Fibroblast of lung (primary cell): Measurements from ENCODE around the gene SYTL3. TPM values are rescaled to one million over a fixed set of nuclear protein-coding genes. Genes with fewer than 3 reads are reported as not detected.

Experiments used
- DNase-seq, 2 donors: peaks; one replicate each; pipeline versions ENCODE4 v3.0.0 to v3.0.0-alpha.2; 2010; ENCODE audit warnings: low read depth in 2 of 2
- H2AFZ ChIP-seq: 2 replicates; pipeline ENCODE4 v1.5.1; 2012; ENCODE audit warnings: low read length, control low read depth, inconsistent platforms
- H3K27ac ChIP-seq: 2 replicates; pipeline ENCODE4 v1.5.1; 2011; ENCODE audit warnings: low read length, control low read depth; ENCODE audit not compliant: insufficient read depth
- H3K27me3 ChIP-seq: 2 replicates; pipeline ENCODE4 v1.5.1; 2011; ENCODE audit warnings: mild to moderate bottlenecking, low read length; ENCODE audit not compliant: control insufficient read depth, insufficient read depth
- H3K36me3 ChIP-seq: 2 replicates; pipeline ENCODE4 v1.5.1; 2011; ENCODE audit warnings: low read length; ENCODE audit not compliant: control insufficient read depth, insufficient read depth
- H3K4me1 ChIP-seq: 2 replicates; pipeline ENCODE4 v1.5.1; 2011; ENCODE audit warnings: low read length; ENCODE audit not compliant: control insufficient read depth, insufficient read depth; ENCODE audit errors: extremely low read depth
- H3K4me2 ChIP-seq: 2 replicates; pipeline ENCODE4 v1.5.1; 2011; ENCODE audit warnings: low read length, control low read depth; ENCODE audit not compliant: insufficient read depth; ENCODE audit errors: extremely low read depth
- H3K4me3 ChIP-seq, 4 experiments: fragments of 200-600 bp in 1 of 4; sonication (generic) in 1 of 4; replicated peaks in 1 of 4; 2 replicates each; pipeline ENCODE4 v1.5.1; 2011 to 2016; ENCODE audit warnings: low read length in 4 of 4, low read depth in 3 of 4, mild to moderate bottlenecking in 3 of 4, control low read depth in 2 of 4, inconsistent platforms in 1 of 4, mixed read lengths in 1 of 4; ENCODE audit not compliant: insufficient read depth in 1 of 4; ENCODE audit errors: control extremely low read depth in 1 of 4
- H3K79me2 ChIP-seq: 2 replicates; pipeline ENCODE4 v1.5.1; 2012; ENCODE audit warnings: mild to moderate bottlenecking, low read length, inconsistent platforms; ENCODE audit not compliant: control insufficient read depth, insufficient read depth
- H3K9ac ChIP-seq: 2 replicates; pipeline ENCODE4 v1.5.1; 2011; ENCODE audit warnings: mild to moderate bottlenecking, low read length, control low read depth; ENCODE audit not compliant: insufficient read depth
- H3K9me3 ChIP-seq: 2 replicates; pipeline ENCODE4 v1.5.1; 2012; ENCODE audit warnings: low read depth, low read length; ENCODE audit not compliant: control insufficient read depth, insufficient read depth
- H4K20me1 ChIP-seq: 2 replicates; pipeline ENCODE4 v1.5.1; 2011; ENCODE audit warnings: low read length; ENCODE audit not compliant: control insufficient read depth, insufficient read depth; ENCODE audit errors: extremely low read depth
- CTCF ChIP-seq, 2 donors: IDR thresholded peaks in 1 of 2; conservative IDR thresholded peaks in 1 of 2; 1 replicate in 1 of 2; 2 replicates in 1 of 2; pipeline ENCODE4 v1.5.1; 2011 to 2012; ENCODE audit warnings: low read length in 2 of 2, control low read depth in 1 of 2, inconsistent platforms in 1 of 2, low read depth in 1 of 2, mild to moderate bottlenecking in 1 of 2
- EZH2 ChIP-seq: IDR thresholded peaks from 2 replicates; pipeline ENCODE4 v1.5.1; 2012; ENCODE audit warnings: low read length, control low read depth, mild to moderate bottlenecking; ENCODE audit errors: missing control alignments
- polyA plus RNA-seq, 2 donors: library from polyadenylated mRNA; depleted of rRNA in 1 of 2; stranded (reverse) in 1 of 2; unstranded in 1 of 2; fragments of >200 nt; gene quantifications; 2 replicates each; pipeline ENCODE4 v1.2.1, GENCODE V29; 2011 to 2012; ENCODE audit warnings: missing spikeins in 1 of 2
- total RNA-seq: library from RNA; depleted of rRNA; stranded (reverse); fragments of >200 nt; gene quantifications from 2 replicates; pipeline ENCODE4 v1.2.1, GENCODE V29; 2014

SYTL3 gene
- total and polyA plus RNA-seq, 2 donors (not counting 1 experiment from before 2014, with no cell fraction given): 0.76 to 4.6 TPM

GRCh38 chr6:158772172-158772571, 122.3 kb downstream of the SYTL3 start:
- no peak overlapping the region for H3K4me2 ChIP-seq
- no peak for DNase-seq
- no peak overlapping the region for H2AFZ ChIP-seq
- no peaks in the 10 kb centered on the region for H4K20me1 ChIP-seq
- H3K27me3 ChIP-seq: no peaks in the 10 kb centered on the region
- no peaks in the 10 kb centered on the region for H3K4me1 ChIP-seq
- peaks cover 47% of the 10 kb centered on the region for H3K36me3 ChIP-seq
- H3K9me3 ChIP-seq: no peaks in the 10 kb centered on the region
- H3K27ac ChIP-seq: no peak overlapping the region
- H3K79me2 ChIP-seq: peaks cover 2% of the 10 kb centered on the region
- TF ChIP-seq EZH2 (no peak), CTCF (conservative IDR thresholded peaks at IDR 0.05 in 1 of 2, IDR thresholded peaks at IDR 0.05 in 1 of 2; ENCODE audit: low read depth in 1 of 2, low read length in 2 of 2) (no peak)
- H3K9ac ChIP-seq: no peak overlapping the region
- no peak overlapping the region for H3K4me3 ChIP-seq

- Histone ChIP-seq H3K4me2 (no peak overlapping the region), H3K9ac (no peak overlapping the region)
- peak; percentile 13 to 19 for DNase-seq
Observed at GRCh38 chr6:158772851-158773371, 123.1 kb downstream of the SYTL3 start.

More at GRCh38 chr6:158772851-158773371, 123.1 kb downstream of the SYTL3 start:
- H3K36me3 ChIP-seq: peaks cover 48% of the 10 kb centered on the region
- TF ChIP-seq CTCF (conservative IDR thresholded peaks at IDR 0.05 in 1 of 2, IDR thresholded peaks at IDR 0.05 in 1 of 2; ENCODE audit: low read depth in 1 of 2, low read length in 2 of 2): no peak
- TF ChIP-seq EZH2: no peak
- H2AFZ ChIP-seq: no peak overlapping the region
- no peaks in the 10 kb centered on the region for H3K4me1 ChIP-seq
- no peak overlapping the region for H3K4me3 ChIP-seq
- H3K79me2 ChIP-seq: peaks cover 6% of the 10 kb centered on the region
- no peaks in the 10 kb centered on the region for H3K9me3 ChIP-seq
- H3K27ac ChIP-seq: no peak overlapping the region
- H3K27me3 ChIP-seq: no peaks in the 10 kb centered on the region
- no peaks in the 10 kb centered on the region for H4K20me1 ChIP-seq
